Measurements from ENCODE around the gene PSPC1.
A peak's percentile ranks its signal among the peaks of the same experiment; 100 is the strongest.
"Not testable (repeated sequence)": the region's sequence is repeated elsewhere in the genome, so short reads cannot be mapped to it uniquely, and the experiment has no call there.

Gene PSPC1

DNA sequence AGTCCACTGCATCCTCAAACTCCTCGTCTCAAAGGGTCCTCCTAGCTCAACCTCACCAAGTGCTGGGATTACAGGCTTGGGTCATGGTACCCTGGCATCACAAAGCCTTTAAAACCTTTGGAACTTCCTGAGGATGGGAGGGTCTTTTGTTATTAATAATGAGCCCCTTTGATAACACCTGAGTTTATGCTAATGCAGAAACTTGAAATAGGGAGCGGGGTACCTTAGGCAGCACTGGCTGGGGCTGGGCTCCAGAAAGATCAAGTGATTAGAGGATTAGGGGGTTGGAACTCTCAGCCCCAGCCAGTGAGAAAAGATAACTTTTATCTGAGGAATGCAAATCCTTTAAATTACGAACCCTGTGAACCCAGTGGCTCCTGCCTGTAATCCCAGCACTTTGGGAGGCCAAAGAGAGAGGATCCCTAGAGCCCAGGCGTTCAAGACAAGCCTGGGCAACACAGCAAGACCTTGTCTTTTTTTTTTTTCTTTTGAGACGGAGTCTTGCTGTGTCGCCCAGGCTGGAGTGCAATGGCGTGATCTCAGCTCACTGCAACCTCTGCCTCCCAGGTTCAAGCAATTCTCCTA lies 9.3 kb upstream of the PSPC1 start:
- no peak overlapping the region for H3K4me2 ChIP-seq (ENCODE audit: low read length)
- no peaks in the 10 kb centered on the region for H3K9me3 ChIP-seq (replicated peaks; ENCODE audit: low read length)
- no peak overlapping the region for H3K4me3 ChIP-seq (ENCODE audit: low read length)
- no peaks in the 10 kb centered on the region for H3K36me3 ChIP-seq (ENCODE audit: insufficient read depth, low read length)
- H3K9ac ChIP-seq (ENCODE audit: low read depth, low read length) = no peak overlapping the region
- no peaks in the 10 kb centered on the region for H3K27me3 ChIP-seq (ENCODE audit: control insufficient read depth, insufficient read depth, low read length)
- H3K4me1 ChIP-seq (ENCODE audit: control insufficient read depth, insufficient read depth, low read length) = peaks cover 13% of the 10 kb centered on the region

DNA sequence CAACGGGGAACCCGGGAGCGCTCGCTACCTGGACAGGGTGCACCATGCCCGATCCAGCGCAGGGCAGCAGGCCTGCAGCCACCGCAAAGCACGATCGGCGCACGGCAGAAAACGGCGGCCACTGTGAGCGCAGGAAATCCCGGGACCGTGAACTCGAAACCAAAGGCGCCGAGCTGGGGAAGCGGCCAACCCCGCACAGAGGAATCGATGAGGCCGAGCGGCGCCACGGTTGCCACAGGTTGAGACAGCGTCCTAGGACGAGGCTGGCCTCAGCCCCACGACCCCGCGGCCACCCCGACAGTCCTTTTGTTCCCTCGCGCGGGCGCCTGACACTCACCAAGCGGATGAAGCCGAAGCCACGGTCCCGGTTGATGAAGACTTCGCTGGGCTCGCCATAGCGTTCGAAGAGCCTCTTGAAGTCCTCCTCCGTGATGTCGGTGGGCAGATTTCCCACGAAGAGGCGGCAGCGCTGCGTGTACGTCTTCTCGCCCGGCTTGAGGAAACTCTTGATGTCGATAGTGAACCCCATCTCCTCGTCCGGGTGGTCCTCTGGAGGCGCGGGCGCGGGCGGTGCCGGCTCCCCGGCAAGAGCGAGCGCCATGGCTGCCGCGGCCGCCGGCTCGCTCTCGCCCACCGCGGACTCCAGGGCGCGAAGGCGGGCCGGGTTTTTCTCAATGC lies 557 bp downstream of the PSPC1 start:
- Histone ChIP-seq H3K27me3 (ENCODE audit: control insufficient read depth, insufficient read depth, low read length) (no peaks in the 10 kb centered on the region), H3K4me1 (ENCODE audit: control insufficient read depth, insufficient read depth, low read length) (no peaks in the 10 kb centered on the region), H3K4me3 (ENCODE audit: low read length) (peak overlapping the region; percentile 99), H3K9me3 (replicated peaks; ENCODE audit: low read length) (no peaks in the 10 kb centered on the region), H3K4me2 (ENCODE audit: low read length) (peak overlapping the region; percentile 72), H3K36me3 (ENCODE audit: insufficient read depth, low read length) (no peaks in the 10 kb centered on the region), H3K9ac (ENCODE audit: low read depth, low read length) (peak overlapping the region; percentile 97)

DNA sequence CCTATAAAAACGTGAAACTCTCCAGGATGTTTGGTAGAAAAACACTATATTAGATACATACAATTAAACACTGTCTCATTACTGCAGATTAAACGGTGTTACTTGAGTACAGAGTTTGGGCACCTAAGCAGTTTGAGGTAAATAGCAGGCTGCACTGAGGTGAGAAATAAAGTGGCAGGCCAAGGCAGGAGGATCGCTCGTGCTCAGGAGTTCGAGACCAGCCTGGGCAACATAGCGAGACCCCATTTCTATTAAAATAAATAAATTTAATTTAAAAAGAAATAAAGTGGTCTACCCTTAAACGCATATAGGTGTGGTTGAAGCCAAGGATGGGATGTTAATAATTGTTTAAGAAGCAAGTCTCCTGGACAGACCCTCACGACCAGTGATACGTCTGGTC lies 1.2 kb downstream of the PSPC1 start:
- H3K4me2 ChIP-seq (ENCODE audit: low read length) = peak overlapping the region; percentile 72
- peak overlapping the region; percentile 97 for H3K9ac ChIP-seq (ENCODE audit: low read depth, low read length)
- no peaks in the 10 kb centered on the region for H3K9me3 ChIP-seq (replicated peaks; ENCODE audit: low read length)
- peak overlapping the region; percentile 99 for H3K4me3 ChIP-seq (ENCODE audit: low read length)
- H3K27me3 ChIP-seq (ENCODE audit: control insufficient read depth, insufficient read depth, low read length) = no peaks in the 10 kb centered on the region
- H3K4me1 ChIP-seq (ENCODE audit: control insufficient read depth, insufficient read depth, low read length) = no peaks in the 10 kb centered on the region
- no peaks in the 10 kb centered on the region for H3K36me3 ChIP-seq (ENCODE audit: insufficient read depth, low read length)

DNA sequence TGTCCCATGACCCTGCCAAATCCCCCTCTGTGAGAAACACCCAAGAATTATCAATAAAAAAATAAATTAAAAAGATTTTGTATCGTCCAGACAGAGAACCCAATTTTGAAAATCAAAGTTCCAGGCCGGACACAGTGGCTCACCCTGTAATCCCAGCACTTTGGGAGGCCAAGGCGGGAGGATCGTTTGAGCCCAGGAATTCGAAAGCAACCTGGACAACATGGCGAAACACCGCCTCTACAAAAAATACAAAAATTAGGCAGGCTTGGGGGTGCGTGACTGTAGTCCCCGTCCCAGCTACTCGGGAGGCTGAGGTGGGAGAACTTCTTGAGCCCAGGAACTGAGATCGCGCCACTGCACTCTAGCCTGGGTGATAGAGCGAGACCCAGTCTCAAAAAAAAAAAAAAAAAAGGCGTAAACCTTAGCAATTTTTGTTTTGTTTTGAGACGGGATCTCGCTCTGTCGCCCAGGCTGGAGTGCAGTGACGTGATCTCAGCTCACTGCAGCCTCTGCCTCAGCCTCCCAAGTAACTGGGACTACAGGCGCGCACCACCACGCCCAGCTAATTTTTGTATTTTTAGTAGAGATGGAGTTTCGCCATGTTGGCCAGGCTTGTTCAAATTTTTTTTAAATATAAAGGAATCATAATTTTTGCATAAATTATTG lies 1.9 kb downstream of the PSPC1 start:
- Histone ChIP-seq H3K4me3 (ENCODE audit: low read length) (peak overlapping the region; percentile 99), H3K4me2 (ENCODE audit: low read length) (peak overlapping the region; percentile 72)
- not testable (repeated sequence) for H3K9me3 ChIP-seq (replicated peaks; ENCODE audit: low read length); H3K4me1 ChIP-seq (ENCODE audit: control insufficient read depth, insufficient read depth, low read length); H3K9ac ChIP-seq (ENCODE audit: low read depth, low read length); H3K36me3 ChIP-seq (ENCODE audit: insufficient read depth, low read length); H3K27me3 ChIP-seq (ENCODE audit: control insufficient read depth, insufficient read depth, low read length)

DNA sequence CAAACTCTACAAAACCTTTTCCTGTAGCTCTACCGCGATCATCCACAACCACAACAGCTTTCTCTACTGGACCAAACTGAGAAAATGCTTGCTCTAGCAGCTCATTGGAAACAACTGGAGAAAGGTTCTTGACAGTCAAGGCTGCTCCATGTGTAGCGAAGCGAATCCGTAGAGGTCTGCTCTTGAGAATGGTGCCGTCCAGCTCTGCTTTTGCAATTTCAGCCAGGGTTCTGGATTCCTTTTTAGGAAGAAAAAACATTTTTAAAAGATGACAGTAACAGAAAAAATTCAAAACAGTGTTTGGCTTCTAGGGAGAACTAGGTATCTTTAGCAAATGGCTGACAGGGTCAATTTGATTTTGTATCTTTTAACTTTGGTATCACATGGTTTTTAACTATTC lies 10.4 kb downstream of the PSPC1 start:
- Histone ChIP-seq H3K4me3 (ENCODE audit: low read length) (no peak overlapping the region), H3K4me2 (ENCODE audit: low read length) (no peak overlapping the region), H3K36me3 (ENCODE audit: insufficient read depth, low read length) (peaks cover 37% of the 10 kb centered on the region), H3K9me3 (replicated peaks; ENCODE audit: low read length) (no peaks in the 10 kb centered on the region), H3K9ac (ENCODE audit: low read depth, low read length) (no peak overlapping the region), H3K4me1 (ENCODE audit: control insufficient read depth, insufficient read depth, low read length) (no peaks in the 10 kb centered on the region), H3K27me3 (ENCODE audit: control insufficient read depth, insufficient read depth, low read length) (no peaks in the 10 kb centered on the region)

DNA sequence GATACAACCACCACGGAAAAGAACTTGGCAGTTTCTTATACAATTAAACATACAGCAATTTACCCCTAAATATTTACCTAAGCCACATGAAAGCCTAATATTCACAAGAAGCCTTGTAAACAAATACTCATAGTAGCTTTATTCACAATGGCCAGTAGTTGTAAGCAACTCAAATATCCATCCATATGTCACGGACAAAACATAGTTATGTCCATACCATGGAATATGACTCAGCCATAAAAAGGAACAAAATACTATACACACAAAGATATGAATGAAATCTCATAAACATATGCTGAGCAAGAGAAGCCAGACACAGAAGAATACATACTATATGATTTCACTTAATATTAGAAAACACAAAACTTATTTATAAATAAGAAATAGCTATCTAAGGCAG lies 12.9 kb downstream of the PSPC1 start:
- Histone ChIP-seq H3K4me2 (ENCODE audit: low read length) (no peak overlapping the region), H3K36me3 (ENCODE audit: insufficient read depth, low read length) (peaks cover 35% of the 10 kb centered on the region), H3K9me3 (replicated peaks; ENCODE audit: low read length) (no peaks in the 10 kb centered on the region), H3K9ac (ENCODE audit: low read depth, low read length) (no peak overlapping the region), H3K27me3 (ENCODE audit: control insufficient read depth, insufficient read depth, low read length) (no peaks in the 10 kb centered on the region), H3K4me1 (ENCODE audit: control insufficient read depth, insufficient read depth, low read length) (no peaks in the 10 kb centered on the region), H3K4me3 (ENCODE audit: low read length) (no peak overlapping the region)

DNA sequence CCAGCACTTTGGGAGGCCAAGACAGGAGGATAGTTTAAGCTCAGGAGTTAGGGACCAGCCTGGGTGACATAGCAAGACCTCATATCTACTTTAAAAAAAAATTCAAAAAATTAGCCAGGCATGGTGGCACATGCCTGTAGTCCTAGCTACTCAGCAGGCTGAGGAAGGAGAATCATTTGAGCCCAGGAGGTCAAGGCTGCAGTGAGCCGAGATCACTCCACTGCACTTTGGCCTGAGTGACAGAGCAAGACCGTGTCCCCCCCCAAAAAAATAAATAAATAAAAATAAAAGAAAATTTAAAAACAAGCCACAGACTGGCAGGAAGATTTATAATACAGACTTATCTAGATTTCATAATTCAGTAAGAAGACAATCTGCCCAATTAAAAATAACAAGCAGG lies 14.8 kb downstream of the PSPC1 start:
- Histone ChIP-seq H3K27me3 (ENCODE audit: control insufficient read depth, insufficient read depth, low read length) (no peaks in the 10 kb centered on the region), H3K36me3 (ENCODE audit: insufficient read depth, low read length) (peaks cover 37% of the 10 kb centered on the region), H3K4me3 (ENCODE audit: low read length) (no peak overlapping the region), H3K9me3 (replicated peaks; ENCODE audit: low read length) (no peaks in the 10 kb centered on the region), H3K4me1 (ENCODE audit: control insufficient read depth, insufficient read depth, low read length) (no peaks in the 10 kb centered on the region), H3K9ac (ENCODE audit: low read depth, low read length) (no peak overlapping the region), H3K4me2 (ENCODE audit: low read length) (no peak overlapping the region)

DNA sequence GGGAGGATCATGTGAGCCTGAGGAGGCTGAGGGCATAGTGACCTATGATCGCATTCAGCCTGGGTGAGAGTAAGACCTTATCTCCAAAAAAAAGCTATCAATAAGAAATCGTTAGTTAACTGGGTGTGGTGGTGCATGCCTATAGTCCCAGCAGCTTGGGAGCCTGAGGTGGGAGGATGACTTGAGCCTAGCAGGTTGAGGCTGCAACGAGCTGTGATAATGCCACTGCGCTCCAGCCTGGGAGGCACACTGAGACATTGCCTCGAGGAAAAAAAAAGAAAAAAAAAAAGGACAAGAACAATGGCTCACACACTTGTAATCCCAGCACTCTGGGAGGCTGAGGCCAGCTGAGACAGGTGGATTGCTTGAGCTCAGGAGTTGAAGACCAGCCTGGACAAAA lies 16.2 kb downstream of the PSPC1 start:
- H3K36me3 ChIP-seq (ENCODE audit: insufficient read depth, low read length) = peaks cover 32% of the 10 kb centered on the region
- H3K4me2 ChIP-seq (ENCODE audit: low read length) = no peak overlapping the region
- no peaks in the 10 kb centered on the region for H3K27me3 ChIP-seq (ENCODE audit: control insufficient read depth, insufficient read depth, low read length)
- H3K4me1 ChIP-seq (ENCODE audit: control insufficient read depth, insufficient read depth, low read length) = no peaks in the 10 kb centered on the region
- H3K4me3 ChIP-seq (ENCODE audit: low read length) = no peak overlapping the region
- H3K9me3 ChIP-seq (replicated peaks; ENCODE audit: low read length) = no peaks in the 10 kb centered on the region
- H3K9ac ChIP-seq (ENCODE audit: low read depth, low read length) = no peak overlapping the region

DNA sequence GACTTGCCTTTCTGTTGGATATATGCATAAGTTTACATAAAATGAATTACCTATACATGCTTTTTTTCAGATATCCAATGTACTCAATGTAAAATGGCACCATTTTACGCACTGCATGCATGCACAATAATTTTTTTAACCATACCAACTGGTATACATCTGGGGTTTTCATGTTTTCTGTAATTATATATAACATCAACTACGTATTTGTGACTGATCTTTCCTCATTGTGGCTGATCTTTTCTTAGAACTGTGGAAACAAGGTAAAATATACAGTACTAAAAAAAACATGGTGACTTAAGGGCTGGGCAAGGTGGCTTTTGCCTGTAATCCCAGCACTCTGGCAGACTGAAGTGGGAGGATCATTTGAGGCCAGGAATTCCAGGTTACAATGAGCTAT lies 18.5 kb downstream of the PSPC1 start:
- no peaks in the 10 kb centered on the region for H3K9me3 ChIP-seq (replicated peaks; ENCODE audit: low read length)
- H3K4me1 ChIP-seq (ENCODE audit: control insufficient read depth, insufficient read depth, low read length) = peaks cover 5% of the 10 kb centered on the region
- H3K36me3 ChIP-seq (ENCODE audit: insufficient read depth, low read length) = peaks cover 19% of the 10 kb centered on the region
- no peak overlapping the region for H3K4me3 ChIP-seq (ENCODE audit: low read length)
- no peak overlapping the region for H3K9ac ChIP-seq (ENCODE audit: low read depth, low read length)
- H3K4me2 ChIP-seq (ENCODE audit: low read length) = no peak overlapping the region
- H3K27me3 ChIP-seq (ENCODE audit: control insufficient read depth, insufficient read depth, low read length) = no peaks in the 10 kb centered on the region

DNA sequence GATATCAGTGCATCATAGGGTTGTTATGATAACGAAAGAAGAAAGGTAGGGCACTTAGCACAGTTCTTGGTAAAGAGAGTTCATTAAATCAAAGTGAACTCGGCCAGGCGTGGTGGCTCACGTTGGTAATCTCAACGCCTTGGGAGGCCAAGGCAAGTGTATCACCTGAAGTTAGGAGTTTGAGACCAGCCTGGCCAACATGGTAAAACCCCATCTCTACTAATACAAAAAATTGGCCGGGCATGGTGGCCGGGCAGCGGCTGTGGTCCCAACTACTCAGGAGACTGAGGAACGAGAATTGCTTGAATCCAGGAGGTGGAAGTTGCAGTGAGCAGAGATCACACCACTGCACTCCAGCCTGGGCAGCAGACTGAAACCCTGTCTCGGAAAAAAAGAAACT lies 19.1 kb downstream of the PSPC1 start:
- Histone ChIP-seq H3K9me3 (replicated peaks; ENCODE audit: low read length) (no peaks in the 10 kb centered on the region), H3K9ac (ENCODE audit: low read depth, low read length) (no peak overlapping the region), H3K4me2 (ENCODE audit: low read length) (no peak overlapping the region), H3K4me1 (ENCODE audit: control insufficient read depth, insufficient read depth, low read length) (peaks cover 5% of the 10 kb centered on the region), H3K4me3 (ENCODE audit: low read length) (no peak overlapping the region), H3K27me3 (ENCODE audit: control insufficient read depth, insufficient read depth, low read length) (no peaks in the 10 kb centered on the region), H3K36me3 (ENCODE audit: insufficient read depth, low read length) (peaks cover 22% of the 10 kb centered on the region)

DNA sequence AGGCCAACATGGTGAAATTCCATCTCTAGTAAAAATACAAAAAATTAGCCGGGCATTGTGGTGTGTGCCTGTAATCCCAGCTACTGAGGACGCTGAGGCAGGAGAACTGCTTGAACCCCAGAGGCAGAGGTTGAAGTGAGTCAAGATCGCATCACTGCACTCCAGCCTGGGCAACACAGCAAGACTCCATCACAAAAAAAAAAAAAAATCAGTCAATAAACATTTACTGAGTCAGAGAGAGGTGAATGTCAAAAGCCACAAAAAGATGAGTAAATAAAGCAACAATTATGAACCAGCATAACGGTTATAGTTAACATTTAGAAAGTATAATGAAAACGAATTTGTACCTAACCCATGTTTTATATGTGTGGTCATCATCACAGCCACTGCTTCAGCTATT lies 23.1 kb downstream of the PSPC1 start:
- H3K4me1 ChIP-seq (ENCODE audit: control insufficient read depth, insufficient read depth, low read length) = peaks cover 5% of the 10 kb centered on the region
- H3K27me3 ChIP-seq (ENCODE audit: control insufficient read depth, insufficient read depth, low read length) = no peaks in the 10 kb centered on the region
- H3K9me3 ChIP-seq (replicated peaks; ENCODE audit: low read length) = no peaks in the 10 kb centered on the region
- no peak overlapping the region for H3K4me3 ChIP-seq (ENCODE audit: low read length)
- H3K9ac ChIP-seq (ENCODE audit: low read depth, low read length) = no peak overlapping the region
- H3K4me2 ChIP-seq (ENCODE audit: low read length) = no peak overlapping the region
- peaks cover 37% of the 10 kb centered on the region for H3K36me3 ChIP-seq (ENCODE audit: insufficient read depth, low read length)

DNA sequence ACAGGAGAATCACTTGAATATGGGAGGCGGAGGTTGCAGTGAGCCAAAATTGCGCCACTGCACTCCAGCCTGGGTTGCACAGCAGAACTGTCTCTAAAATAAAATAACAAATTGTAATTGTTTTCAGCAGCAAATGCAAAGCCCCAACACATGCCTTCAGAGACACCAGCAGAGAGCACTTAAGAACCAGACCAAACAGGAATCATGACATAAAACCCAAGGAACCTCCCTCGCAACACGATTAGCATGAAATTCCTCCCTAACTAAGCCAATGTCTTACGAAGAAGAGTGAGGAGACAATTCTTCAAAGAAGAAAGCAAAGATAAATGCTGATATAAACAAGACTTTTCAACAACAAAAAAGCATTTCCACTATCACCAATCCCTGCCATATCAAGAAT lies 40.1 kb downstream of the PSPC1 start:
- Histone ChIP-seq H3K36me3 (ENCODE audit: insufficient read depth, low read length) (peaks cover 35% of the 10 kb centered on the region), H3K4me2 (ENCODE audit: low read length) (no peak overlapping the region), H3K4me3 (ENCODE audit: low read length) (no peak overlapping the region), H3K9ac (ENCODE audit: low read depth, low read length) (no peak overlapping the region), H3K9me3 (replicated peaks; ENCODE audit: low read length) (no peaks in the 10 kb centered on the region), H3K27me3 (ENCODE audit: control insufficient read depth, insufficient read depth, low read length) (no peaks in the 10 kb centered on the region), H3K4me1 (ENCODE audit: control insufficient read depth, insufficient read depth, low read length) (no peaks in the 10 kb centered on the region)

All from skeletal muscle satellite cell (primary cell).